Epithelial cell of esophagus (primary cell): Measurements from ENCODE around the gene SLC12A2.
A peak's percentile ranks its signal among the peaks of the same experiment; 100 is the strongest.

Source experiments
- DNase-seq: peaks from one replicate; pipeline ENCODE4 v3.0.0; 2010; ENCODE audit warnings: low read depth
- H3K4me3 ChIP-seq: 2 replicates; pipeline ENCODE4 v1.5.1; 2011; ENCODE audit warnings: mild to moderate bottlenecking, low read length, control low read depth
- TF ChIP-seq, protein P1 (sequence below): IDR thresholded peaks from 2 replicates; pipeline ENCODE4 v1.5.1; 2011; ENCODE audit warnings: low read depth, mild to moderate bottlenecking, low read length, control low read depth, inconsistent platforms; ENCODE audit not compliant: insufficient read depth; ENCODE audit errors: missing control alignments

The SLC12A2 gene

DNA sequence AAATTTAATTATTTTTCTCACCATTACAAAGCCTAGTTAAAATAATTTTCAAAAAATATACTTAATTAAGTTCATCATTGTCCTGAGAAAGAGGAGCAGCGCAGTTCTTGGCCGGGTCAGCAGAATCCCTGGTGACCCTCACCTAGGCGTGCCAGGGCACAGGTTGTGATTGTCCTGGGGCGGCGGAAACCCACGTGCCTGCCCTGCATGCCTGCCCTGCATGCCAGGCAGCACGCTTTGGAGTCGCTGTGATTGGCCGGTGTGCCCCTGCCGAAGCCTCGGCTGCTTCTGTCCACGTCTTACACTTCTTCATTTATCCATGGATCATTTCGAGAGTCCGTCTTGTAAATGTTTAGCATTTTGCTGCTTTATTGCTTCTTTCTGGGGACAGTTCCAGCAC lies 25.6 kb downstream of the SLC12A2 start:
- DNase-seq, result no peak
- H3K4me3 ChIP-seq, result no peak overlapping the region
- TF ChIP-seq, protein P1, sequence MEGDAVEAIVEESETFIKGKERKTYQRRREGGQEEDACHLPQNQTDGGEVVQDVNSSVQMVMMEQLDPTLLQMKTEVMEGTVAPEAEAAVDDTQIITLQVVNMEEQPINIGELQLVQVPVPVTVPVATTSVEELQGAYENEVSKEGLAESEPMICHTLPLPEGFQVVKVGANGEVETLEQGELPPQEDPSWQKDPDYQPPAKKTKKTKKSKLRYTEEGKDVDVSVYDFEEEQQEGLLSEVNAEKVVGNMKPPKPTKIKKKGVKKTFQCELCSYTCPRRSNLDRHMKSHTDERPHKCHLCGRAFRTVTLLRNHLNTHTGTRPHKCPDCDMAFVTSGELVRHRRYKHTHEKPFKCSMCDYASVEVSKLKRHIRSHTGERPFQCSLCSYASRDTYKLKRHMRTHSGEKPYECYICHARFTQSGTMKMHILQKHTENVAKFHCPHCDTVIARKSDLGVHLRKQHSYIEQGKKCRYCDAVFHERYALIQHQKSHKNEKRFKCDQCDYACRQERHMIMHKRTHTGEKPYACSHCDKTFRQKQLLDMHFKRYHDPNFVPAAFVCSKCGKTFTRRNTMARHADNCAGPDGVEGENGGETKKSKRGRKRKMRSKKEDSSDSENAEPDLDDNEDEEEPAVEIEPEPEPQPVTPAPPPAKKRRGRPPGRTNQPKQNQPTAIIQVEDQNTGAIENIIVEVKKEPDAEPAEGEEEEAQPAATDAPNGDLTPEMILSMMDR, result no peak

DNA sequence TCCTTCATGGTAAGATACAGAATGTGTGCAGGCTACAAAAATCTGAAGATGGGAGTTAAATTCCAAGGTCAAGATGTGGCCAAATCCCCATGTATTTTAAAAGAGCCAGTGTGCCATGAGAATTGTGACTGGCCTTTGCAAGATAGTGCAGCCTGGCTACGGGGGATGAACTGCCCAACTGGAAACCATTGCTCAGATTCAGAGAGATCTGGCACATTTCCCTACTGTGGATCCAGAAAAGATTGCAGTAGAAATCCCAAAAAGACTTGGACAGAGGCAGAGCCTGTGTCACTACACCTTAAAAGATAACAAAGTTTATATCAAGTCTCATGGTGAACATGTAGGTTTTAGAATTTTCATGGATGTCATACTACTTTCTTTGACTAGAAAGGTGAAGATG lies 26.2 kb downstream of the SLC12A2 start:
- TF ChIP-seq, protein P1, result no peak
- DNase-seq, result no peak
- no peak overlapping the region for H3K4me3 ChIP-seq

DNA sequence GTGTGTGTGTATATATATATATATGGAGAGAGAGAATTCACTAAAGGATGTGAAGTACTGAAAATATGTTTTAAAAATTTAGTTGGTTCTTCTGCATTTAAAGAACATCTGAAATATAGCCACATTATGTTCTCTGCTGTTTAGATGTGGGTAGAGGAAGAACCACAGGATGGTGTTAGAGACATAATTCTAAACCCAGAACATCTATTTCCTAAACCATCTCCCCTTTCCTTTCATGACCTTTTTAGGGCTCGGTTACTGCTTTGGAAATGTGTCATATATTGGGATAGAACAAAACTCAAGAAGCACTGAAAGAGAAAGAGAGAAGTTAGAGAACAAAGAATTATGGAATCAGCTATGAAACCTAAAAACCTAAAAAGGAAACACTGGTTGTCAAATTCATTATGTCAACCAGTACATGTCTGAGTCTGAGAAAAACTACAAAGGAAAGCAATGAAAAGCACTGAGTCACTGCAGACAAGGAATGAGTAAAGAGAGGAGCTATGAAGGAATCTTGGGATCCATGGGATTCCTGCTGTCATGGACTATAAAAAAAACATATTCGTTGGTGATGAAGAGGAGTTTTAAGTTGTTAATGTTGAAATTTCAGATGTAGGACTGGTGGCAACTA lies 28.4 kb downstream of the SLC12A2 start:
- DNase-seq, result peak; percentile 63

DNA sequence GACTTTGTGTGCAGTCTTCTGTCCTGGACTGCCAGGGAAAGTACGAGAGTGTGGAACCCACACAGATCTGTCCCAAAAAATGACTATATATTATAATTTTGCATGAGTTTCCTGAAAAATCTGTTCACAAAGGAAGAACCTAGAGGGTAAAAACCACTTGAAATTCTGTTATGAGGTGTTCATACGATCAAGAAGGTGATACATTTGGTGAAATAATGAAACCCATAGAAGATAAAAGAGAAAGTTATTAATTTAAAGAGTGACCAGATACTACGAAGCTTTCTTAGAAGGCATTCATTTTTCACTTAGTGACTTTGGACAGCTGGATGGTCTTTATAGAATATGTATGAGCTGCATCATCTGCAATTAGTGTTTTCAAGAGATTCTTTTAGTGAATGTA lies 32.9 kb downstream of the SLC12A2 start:
- H3K4me3 ChIP-seq, result no peak overlapping the region
- TF ChIP-seq, protein P1, result no peak
- no peak for DNase-seq

More for the DNA sequence above, 28.4 kb downstream of the SLC12A2 start:
- TF ChIP-seq, protein P1, result no peak
- no peak overlapping the region for H3K4me3 ChIP-seq

DNA sequence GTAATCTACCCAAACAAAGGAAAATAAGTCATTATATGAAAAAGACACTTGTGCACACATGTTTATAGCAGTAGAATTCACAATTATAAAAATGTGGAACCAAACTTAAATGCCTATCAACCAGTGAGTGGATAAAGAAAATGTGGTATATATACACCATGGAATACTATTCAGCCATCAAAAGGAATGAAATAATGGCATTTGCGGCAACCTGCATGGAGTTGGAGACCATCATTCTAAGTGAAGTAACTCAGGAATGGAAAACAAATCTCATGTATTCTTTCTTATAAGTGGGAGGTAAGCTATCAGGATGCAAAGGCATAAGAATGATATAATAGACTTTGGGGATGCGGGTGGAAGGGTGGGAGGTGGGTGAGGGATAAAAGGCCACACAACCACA lies 34.6 kb downstream of the SLC12A2 start:
- TF ChIP-seq, protein P1, result no peak
- no peak for DNase-seq
- H3K4me3 ChIP-seq, result no peak overlapping the region

DNA sequence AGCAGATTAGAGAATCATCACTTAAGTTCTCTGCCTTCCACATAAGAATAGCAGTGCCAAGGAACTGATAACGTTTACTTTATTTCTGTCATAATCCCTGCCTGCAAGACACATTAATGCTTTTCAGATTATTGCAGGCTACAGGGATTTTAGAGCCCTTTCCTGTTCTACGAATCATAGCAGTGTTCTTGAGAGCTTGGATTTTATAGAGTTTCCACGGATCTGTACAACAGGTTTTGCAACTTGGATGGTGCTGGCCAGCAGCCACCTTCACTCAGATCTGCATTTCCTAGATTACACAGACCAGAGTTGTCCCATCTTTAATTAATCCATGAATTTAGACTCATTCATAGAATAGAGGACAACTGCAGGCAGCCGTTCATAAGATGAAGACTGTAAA lies 38.1 kb downstream of the SLC12A2 start:
- TF ChIP-seq, protein P1, result no peak
- no peak overlapping the region for H3K4me3 ChIP-seq
- peak; percentile 76 for DNase-seq

DNA sequence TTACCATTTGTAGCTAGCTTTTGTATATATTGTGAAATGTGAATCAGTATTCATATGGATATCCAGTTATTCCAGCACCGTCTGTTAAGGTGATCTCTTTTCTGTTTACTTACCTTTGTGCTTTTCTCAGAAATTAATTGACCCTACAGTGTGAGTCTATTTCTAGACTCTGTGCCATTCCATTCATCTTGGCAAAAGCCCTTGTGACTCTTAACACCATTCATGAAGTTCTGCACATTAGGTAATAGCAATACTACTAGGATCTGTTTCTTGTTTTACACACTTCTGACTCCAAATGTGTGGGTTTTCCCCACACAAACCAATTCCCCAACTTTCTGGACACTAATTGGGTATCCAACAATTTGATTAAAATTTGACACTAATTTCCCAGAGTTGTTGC lies 40.4 kb downstream of the SLC12A2 start:
- no peak overlapping the region for H3K4me3 ChIP-seq
- DNase-seq, result no peak

More for the DNA sequence above, 40.4 kb downstream of the SLC12A2 start:
- TF ChIP-seq, protein P1, result no peak
